Endodermal cell (in vitro differentiated cells): ENCODE data around the gene CD59. TPM values are rescaled to one million over a fixed set of nuclear protein-coding genes. Genes with fewer than 3 reads are reported as not detected.

Experiments used
- DNase-seq: peaks from one replicate; pipeline ENCODE4 v3.0.0-alpha.2; 2017
- H3K27ac ChIP-seq: 2 replicates; pipeline ENCODE4 v1.5.1; 2013; ENCODE audit warnings: mild to moderate bottlenecking, low read depth, low read length, moderate library complexity
- H3K27me3 ChIP-seq: 2 replicates; pipeline ENCODE4 v1.6.1; 2013; ENCODE audit warnings: mild to moderate bottlenecking, low read length, moderate library complexity; ENCODE audit not compliant: insufficient read depth, control insufficient read depth, poor library complexity, severe bottlenecking
- H3K36me3 ChIP-seq: 2 replicates; pipeline ENCODE4 v1.7.0; 2013; ENCODE audit warnings: mild to moderate bottlenecking, low read length, moderate library complexity; ENCODE audit not compliant: control insufficient read depth, insufficient read depth
- H3K4me1 ChIP-seq: one replicate; pipeline ENCODE4 v1.7.0; 2013; ENCODE audit warnings: low read length; ENCODE audit not compliant: control insufficient read depth, insufficient read depth
- H3K4me3 ChIP-seq: 2 replicates; pipeline ENCODE4 v1.5.1; 2013; ENCODE audit warnings: mild to moderate bottlenecking, low read length, moderate library complexity
- H3K9ac ChIP-seq: 2 replicates; pipeline ENCODE4 v1.6.1; 2013; ENCODE audit warnings: mild to moderate bottlenecking, low read length, moderate library complexity; ENCODE audit not compliant: poor library complexity, severe bottlenecking; ENCODE audit errors: extremely low read depth
- H3K9me3 ChIP-seq: 2 replicates; pipeline ENCODE4 v1.6.1; 2013; ENCODE audit warnings: mild to moderate bottlenecking, low read length, moderate library complexity; ENCODE audit not compliant: control insufficient read depth
- H3K27ac Mint-ChIP-seq: 2 replicates; pipeline ENCODE4 v1.8.0; 2020; ENCODE audit warnings: mixed read lengths
- H3K27me3 Mint-ChIP-seq: 2 replicates; pipeline ENCODE4 v1.8.0; 2021; ENCODE audit warnings: mild to moderate bottlenecking, mixed read lengths; ENCODE audit not compliant: insufficient read depth
- H3K36me3 Mint-ChIP-seq: 2 replicates; pipeline ENCODE4 v1.8.0; 2020; ENCODE audit warnings: low read depth, mixed read lengths
- H3K4me1 Mint-ChIP-seq: 2 replicates; pipeline ENCODE4 v1.8.0; 2020; ENCODE audit warnings: mixed read lengths
- H3K4me3 Mint-ChIP-seq: 2 replicates; pipeline ENCODE4 v1.8.0; 2020; ENCODE audit warnings: mild to moderate bottlenecking, moderate library complexity, mixed read lengths
- H3K9me3 Mint-ChIP-seq: 2 replicates; pipeline ENCODE4 v1.8.0; 2020; ENCODE audit warnings: mild to moderate bottlenecking, mixed read lengths
- CTCF ChIP-seq: fragments of 200-600 bp; sonication (generic); conservative IDR thresholded peaks from 2 replicates; pipeline ENCODE4 v1.5.0; 2021; ENCODE audit warnings: antibody characterized with exemption, mild to moderate bottlenecking
- WGBS, 2 experiments: methylation state at CpG; one replicate each; pipeline versions ENCODE4 v1.1.5 to v1.1.7; 2013; ENCODE audit warnings: missing lambda C conversion rate in 2 of 2, mixed read lengths in 1 of 2; ENCODE audit not compliant: insufficient coverage in 1 of 2, insufficient read length in 1 of 2; 5-methylcytosine and 5-hydroxymethylcytosine counted together
- total RNA-seq, 2 donors: library from RNA; stranded (reverse); fragmentation: NEBNext Ultra II Directional in 1 of 2; extraction: Animal tissue kit (Norgen Biotek cat#: 25700) in 1 of 2; gene quantifications; 2 replicates in 1 of 2; 3 replicates in 1 of 2; pipeline ENCODE4 v1.2.1, GENCODE V29; 2021

The CD59 gene
- total RNA-seq, 2 donors from 2014 or later: 111 to 142 TPM

- Mint-ChIP-seq H3K27ac (no peak overlapping the region), H3K4me1 (peaks cover 23% of the 10 kb centered on the region), H3K9me3 (no peaks in the 10 kb centered on the region), H3K27me3 (no peaks in the 10 kb centered on the region), H3K4me3 (no peak overlapping the region), H3K36me3 (no peaks in the 10 kb centered on the region)
- H3K27ac ChIP-seq: no peak overlapping the region
- 88 to 90% methylated on average over 1 to 3 of the region's 3 CpGs for WGBS, 2 experiments
- no peak for DNase-seq
- no peak overlapping the region for H3K4me3 ChIP-seq
- H3K9me3 ChIP-seq: no peaks in the 10 kb centered on the region
- no peaks in the 10 kb centered on the region for H3K36me3 ChIP-seq
- H3K4me1 ChIP-seq: peaks cover 6% of the 10 kb centered on the region
- H3K9ac ChIP-seq: no peak overlapping the region
- no peaks in the 10 kb centered on the region for H3K27me3 ChIP-seq
- no peak for TF ChIP-seq CTCF
These were observed 51.1 kb downstream of the CD59 start for GRCh38 chr11:33685082-33685481.

- H3K4me3 ChIP-seq: no peak overlapping the region
- H3K27ac Mint-ChIP-seq: no peak overlapping the region
- H3K4me1 ChIP-seq: peaks cover 6% of the 10 kb centered on the region
- no peak overlapping the region for H3K27ac ChIP-seq
- H3K36me3 Mint-ChIP-seq: no peaks in the 10 kb centered on the region
- H3K27me3 ChIP-seq: no peaks in the 10 kb centered on the region
- no peaks in the 10 kb centered on the region for H3K9me3 Mint-ChIP-seq
- no peak overlapping the region for H3K4me3 Mint-ChIP-seq
- no peak for DNase-seq
- H3K4me1 Mint-ChIP-seq: peaks cover 23% of the 10 kb centered on the region
- H3K9ac ChIP-seq: no peak overlapping the region
- no peak for TF ChIP-seq CTCF
- H3K27me3 Mint-ChIP-seq: no peaks in the 10 kb centered on the region
- 63 to 72% methylated on average over 4 to 5 of the region's 5 CpGs for WGBS, 2 experiments
- H3K36me3 ChIP-seq: no peaks in the 10 kb centered on the region
- no peaks in the 10 kb centered on the region for H3K9me3 ChIP-seq
These were observed 52.1 kb downstream of the CD59 start for GRCh38 chr11:33684003-33684706.

- WGBS, 2 experiments: 80 to 88% methylated on average over 1 to 4 of the region's 4 CpGs
- peak; percentile 58 for TF ChIP-seq CTCF
- Histone ChIP-seq H3K27me3 (no peaks in the 10 kb centered on the region), H3K4me3 (no peak overlapping the region), H3K4me1 (peaks cover 6% of the 10 kb centered on the region), H3K27ac (no peak overlapping the region), H3K9me3 (no peaks in the 10 kb centered on the region), H3K9ac (no peak overlapping the region), H3K36me3 (no peaks in the 10 kb centered on the region)
- peaks cover 6% of the 10 kb centered on the region for H3K27me3 Mint-ChIP-seq
- H3K36me3 Mint-ChIP-seq: no peaks in the 10 kb centered on the region
- H3K4me1 Mint-ChIP-seq: peaks cover 21% of the 10 kb centered on the region
- peak overlapping the region; percentile 86 for H3K27ac Mint-ChIP-seq
- no peak overlapping the region for H3K4me3 Mint-ChIP-seq
- peaks cover 8% of the 10 kb centered on the region for H3K9me3 Mint-ChIP-seq
- peak; percentile 81 for DNase-seq
These were observed 53.8 kb downstream of the CD59 start for GRCh38 chr11:33682446-33682845.
